GM12891 (cell line): Measurements from ENCODE around the gene SYNE2.

Source experiments
- POLR2A ChIP-seq: IDR thresholded peaks from 2 replicates; pipeline ENCODE4 v1.6.1; 2011; ENCODE audit warnings: low read depth, low read length, control low read depth
- POLR2AphosphoS5 ChIP-seq: IDR thresholded peaks from 2 replicates; pipeline ENCODE4 v1.6.1; 2011; ENCODE audit warnings: low read depth, low read length, control low read depth
- POU2F2 ChIP-seq: IDR thresholded peaks from 2 replicates; pipeline ENCODE4 v1.6.1; 2011; ENCODE audit warnings: low read depth, mild to moderate bottlenecking, control low read depth, low read length, moderate library complexity
- TAF1 ChIP-seq: IDR thresholded peaks from 2 replicates; pipeline ENCODE4 v1.6.1; 2011; ENCODE audit warnings: low read depth, low read length, control low read depth

GRCh38 chr14:63863004-63863403 is 10.2 kb downstream of the SYNE2 start:
- TF ChIP-seq POLR2AphosphoS5 (no peak), POLR2A (no peak), TAF1 (no peak), POU2F2 (no peak)
